Activated CD8-positive, alpha-beta memory T cell treated with anti-CD3 and anti-CD28 coated beads, Interleukin-2, amount 50 U/mL, for 1 hour (primary cell): ENCODE measurements around the gene RASGEF1B.

Experiments used
- DNase-seq: peaks from one replicate; pipeline ENCODE4 v3.0.0-alpha.2; 2020; ENCODE audit errors: extremely low read depth

RASGEF1B gene

DNA sequence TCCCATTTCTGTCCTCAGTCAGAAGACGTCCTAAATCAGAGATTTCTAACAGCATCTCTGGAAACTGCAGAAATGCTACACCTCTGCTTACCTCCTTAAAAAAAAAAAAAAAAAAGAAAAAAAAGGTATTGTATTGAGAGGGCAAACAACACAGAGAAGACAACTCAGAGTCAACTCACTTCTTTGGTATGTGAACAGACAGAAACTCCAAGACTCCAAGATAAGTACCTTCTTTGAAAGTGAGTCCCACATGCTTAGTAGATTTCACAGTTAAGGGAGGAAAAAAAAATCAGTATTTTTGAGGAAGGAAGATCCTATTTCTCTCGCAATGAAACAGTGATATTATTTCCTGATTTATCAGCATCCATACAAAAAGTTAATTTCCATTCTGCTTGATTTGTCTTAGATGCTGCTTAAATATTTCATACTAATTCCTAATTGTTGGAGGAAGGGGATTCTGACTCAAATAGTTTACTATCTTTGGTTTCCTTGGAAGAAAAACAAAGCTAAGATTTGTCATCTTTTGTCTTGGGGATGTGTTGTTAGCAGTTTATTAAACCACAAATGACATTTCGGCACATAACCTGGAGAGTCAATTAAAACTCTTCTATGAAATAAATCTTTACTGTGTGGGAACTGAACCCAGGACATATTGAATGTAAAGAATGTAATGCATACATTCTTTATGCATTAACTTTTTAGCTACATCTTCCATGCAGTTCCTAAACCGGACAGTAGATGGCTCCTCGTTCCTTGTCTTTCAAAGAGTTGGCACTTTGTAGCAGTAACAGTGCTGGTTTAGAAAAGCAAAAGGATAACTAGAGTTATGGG lies 4.7 kb downstream of the RASGEF1B start:
- no peak for DNase-seq

GRCh38 chr4:81465406-81466340 lies 6.0 kb downstream of the RASGEF1B start:
- DNase-seq, result no peak

DNA sequence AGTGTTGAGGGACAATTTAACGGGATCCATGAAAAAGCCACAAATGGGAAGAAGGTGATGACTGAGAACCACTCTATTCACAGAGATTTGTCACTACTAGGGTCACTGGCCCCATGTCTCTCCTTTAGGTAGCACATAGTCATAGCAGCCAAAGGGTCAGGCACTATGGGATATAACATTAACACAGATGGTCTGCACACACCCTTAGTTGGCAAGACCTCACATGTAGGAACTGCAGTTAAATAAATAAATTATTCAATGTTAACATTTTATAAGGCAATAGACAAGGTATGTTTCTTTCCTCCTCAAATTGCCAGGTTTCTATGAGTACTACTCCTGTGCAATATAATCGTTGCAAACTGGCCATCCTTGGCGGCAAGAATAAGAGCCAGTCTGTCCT lies 10.9 kb downstream of the RASGEF1B start:
- no peak for DNase-seq

DNA sequence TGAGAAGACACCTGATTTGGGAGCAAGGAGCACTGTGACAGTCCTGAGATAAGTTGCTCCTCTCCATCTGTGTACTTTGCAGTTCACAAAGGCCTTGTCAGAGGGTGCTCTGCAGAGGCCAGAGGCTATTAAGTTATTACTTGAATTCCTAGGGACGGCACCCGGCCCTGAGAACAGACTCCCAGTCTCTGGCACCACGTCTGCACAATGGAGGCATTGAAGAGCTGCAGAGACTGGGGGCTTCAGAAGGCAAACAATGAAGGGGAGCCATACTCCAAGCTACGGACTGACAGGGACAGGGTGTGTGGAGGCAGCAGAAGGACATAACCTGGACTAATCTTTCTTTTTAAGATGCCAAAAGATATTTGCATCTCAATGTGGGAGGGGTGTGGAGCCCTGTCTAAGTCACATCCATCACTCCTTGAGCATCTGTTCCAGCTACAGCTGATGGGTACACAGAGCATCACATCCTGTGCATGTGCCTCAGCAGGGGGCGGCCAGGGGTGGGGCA lies 11.5 kb downstream of the RASGEF1B start:
- no peak for DNase-seq

GRCh38 chr4:81459228-81459627 lies 12.5 kb downstream of the RASGEF1B start:
- no peak for DNase-seq

DNA sequence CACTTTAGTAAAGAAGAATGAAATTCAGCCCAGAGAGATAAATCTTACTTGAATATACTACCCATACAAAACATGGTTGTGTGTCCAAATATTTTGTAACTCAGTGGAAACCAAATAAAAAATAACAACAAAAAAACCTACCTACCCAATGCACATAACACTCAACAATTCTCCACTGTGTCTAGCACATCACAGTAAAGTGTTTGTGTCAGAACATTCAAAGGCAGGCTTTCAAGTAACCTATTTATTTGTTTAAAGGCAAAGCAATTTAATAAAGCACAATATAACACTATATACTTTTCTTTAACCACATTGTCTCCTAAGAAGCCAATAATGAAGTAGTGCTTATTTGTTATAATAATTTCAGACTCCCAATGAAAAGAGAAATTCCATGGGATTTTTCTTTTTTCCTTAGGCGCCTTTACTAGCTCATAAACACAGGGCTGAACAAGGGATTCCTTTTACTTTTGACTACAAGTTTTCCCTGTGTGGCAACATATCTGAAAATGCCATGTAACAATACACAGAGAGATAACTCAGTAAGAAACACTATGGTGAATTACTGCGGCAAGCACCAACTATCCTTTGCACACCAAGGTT lies 13.7 kb downstream of the RASGEF1B start:
- DNase-seq, result no peak

DNA sequence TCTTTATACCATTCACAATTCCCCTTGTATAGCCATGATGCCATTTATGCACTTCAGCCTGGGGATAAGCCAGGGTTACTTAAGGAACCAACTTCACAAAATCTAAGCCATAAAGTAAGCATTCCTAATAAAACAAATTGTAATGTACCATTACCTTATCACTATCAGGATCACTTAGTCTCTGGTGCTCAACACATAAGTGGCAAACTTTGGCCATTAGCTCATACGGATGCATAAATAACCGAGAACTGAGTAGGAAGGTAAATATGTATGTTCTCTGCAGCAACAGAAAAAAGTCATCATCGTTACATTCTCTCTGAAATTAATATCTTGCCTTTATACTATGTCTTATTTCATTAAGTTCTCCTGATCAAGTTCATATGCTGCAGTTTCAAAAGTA lies 14.4 kb downstream of the RASGEF1B start:
- DNase-seq, result no peak

- no peak for DNase-seq
Measured at GRCh38 chr4:81455897-81456296, 15.8 kb downstream of the RASGEF1B start.

DNA sequence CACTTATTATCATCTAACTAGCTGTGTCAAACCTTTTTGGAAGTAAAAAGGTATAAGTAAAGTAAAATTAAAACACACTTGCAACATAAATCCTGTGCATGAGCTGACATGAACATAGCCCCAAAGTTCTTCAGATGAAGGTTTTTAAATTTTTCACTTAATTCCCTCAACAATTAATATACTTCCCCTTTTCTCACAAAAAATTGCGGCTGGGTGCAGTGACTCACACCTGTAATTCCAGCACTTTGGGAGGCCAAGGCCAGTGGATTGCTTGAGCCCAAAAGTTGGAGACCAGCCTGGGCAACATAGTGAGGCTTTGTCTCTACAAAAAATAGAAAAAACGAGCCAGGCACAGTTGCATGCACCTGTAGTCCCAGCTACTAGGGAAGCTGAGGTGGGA lies 16.8 kb downstream of the RASGEF1B start:
- no peak for DNase-seq

- peak; percentile 17 for DNase-seq
Measured at GRCh38 chr4:81454499-81454898, 17.2 kb downstream of the RASGEF1B start.

DNA sequence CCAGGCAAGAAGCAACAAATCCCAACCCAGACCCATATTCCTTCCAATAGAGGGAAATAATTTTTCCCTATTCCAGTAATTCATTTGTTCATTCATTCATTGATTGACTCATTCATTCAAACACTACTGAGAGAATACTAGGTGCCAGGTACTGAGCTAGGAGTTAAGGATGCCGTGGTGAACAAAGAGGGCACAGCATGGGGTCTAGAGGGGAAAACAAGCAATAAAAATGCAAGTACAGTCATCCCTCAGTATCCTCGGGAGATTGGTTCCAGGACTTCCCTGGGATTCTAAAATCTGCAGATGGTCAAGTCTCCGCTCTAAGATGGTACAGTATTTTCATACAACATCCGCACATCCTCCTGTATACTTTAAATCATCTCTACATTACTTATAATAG lies 18.7 kb downstream of the RASGEF1B start:
- no peak for DNase-seq

- DNase-seq, result no peak
Measured at GRCh38 chr4:81452452-81453006, 19.2 kb downstream of the RASGEF1B start.

GRCh38 chr4:81449015-81449414 lies 22.7 kb downstream of the RASGEF1B start:
- no peak for DNase-seq

GRCh38 chr4:81447566-81448229 lies 24.0 kb downstream of the RASGEF1B start:
- no peak for DNase-seq

- DNase-seq, result no peak
Measured at GRCh38 chr4:81446634-81447033, 25.1 kb downstream of the RASGEF1B start.

- DNase-seq, result no peak
Measured at GRCh38 chr4:81445196-81445595, 26.5 kb downstream of the RASGEF1B start.

- DNase-seq, result no peak
Measured at GRCh38 chr4:81442484-81443085, 29.1 kb downstream of the RASGEF1B start.

GRCh38 chr4:81440949-81441348 lies 30.8 kb downstream of the RASGEF1B start:
- no peak for DNase-seq

GRCh38 chr4:81436941-81437574 lies 34.6 kb downstream of the RASGEF1B start:
- DNase-seq, result no peak

GRCh38 chr4:81436096-81436495 lies 35.6 kb downstream of the RASGEF1B start:
- DNase-seq, result no peak
